GM12801 (cell line): ENCODE data around the gene SEC16A.

Experiments used
- CTCF ChIP-seq: IDR thresholded peaks from one replicate; pipeline ENCODE4 v1.5.1; 2011; ENCODE audit warnings: control low read depth; ENCODE audit not compliant: insufficient read length; ENCODE audit errors: extremely low read depth

The SEC16A gene

GRCh38 chr9:136437430-136437829, 45.4 kb downstream of the SEC16A start:
- no peak for TF ChIP-seq CTCF

GRCh38 chr9:136436055-136436634, 46.7 kb downstream of the SEC16A start:
- TF ChIP-seq CTCF, result no peak

DNA sequence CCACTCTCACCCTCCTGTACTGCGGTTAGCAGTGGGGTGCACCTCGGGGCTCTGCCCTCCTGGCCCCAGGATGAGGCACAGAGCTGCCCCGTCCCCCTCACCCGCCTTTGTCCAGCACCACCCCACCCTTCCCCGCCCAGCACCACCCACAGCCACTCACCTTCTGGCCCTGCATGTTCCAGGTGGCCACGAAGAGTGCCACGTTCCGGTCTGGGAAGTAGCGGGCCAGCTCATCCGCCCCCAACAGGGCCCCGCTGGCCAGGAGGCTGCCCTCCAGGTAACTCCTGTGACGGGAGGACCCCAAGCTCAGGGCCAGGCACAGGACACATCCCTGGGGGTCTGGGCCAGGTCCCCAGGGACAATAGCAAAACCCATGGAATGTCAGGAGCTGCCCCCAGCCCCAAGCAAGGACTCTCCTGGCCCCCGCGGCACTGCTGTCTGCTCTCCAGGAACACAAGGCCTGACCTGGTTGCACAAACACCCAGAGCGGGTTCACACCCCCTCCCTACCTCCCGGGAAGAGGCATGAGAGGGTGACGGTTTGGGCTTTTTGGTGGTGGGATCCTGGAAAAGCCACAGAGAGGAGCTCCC, 48.2 kb downstream of the SEC16A start:
- no peak for TF ChIP-seq CTCF

DNA sequence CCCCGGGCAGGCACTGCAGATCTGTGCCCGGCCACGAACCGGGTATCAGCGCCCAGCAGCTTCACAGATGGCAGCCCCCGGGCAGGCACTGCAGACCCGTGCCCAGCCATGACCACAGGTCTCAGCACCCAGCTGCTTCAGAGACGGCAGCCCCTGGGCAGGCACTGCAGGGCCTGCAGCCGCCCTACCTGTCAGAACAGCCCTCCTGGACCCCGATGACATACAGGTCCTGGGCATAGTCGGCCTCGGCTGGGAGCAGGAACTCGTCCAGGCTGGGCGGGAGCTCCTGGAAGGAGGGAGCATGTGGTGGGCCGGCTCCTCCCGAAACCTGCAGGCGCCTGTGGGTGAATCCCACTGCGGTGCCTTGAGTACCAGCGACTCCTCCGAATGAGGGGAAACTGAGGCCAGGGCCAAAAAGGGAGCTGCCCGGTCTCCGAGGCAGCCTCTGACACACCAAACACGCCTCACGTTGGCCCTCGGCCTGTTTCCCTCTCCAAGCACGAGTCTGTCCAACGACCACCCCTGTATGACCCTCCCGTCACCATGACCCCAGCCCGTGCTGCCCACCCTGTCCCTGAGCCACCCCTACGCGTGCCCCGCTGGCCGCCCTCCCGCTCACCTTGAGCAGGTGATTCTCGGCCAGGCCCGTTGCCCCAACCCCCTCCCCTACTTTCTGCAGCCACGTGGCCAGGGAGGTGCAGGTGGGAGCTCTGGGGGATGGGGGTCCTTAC, 48.8 kb downstream of the SEC16A start:
- no peak for TF ChIP-seq CTCF

DNA sequence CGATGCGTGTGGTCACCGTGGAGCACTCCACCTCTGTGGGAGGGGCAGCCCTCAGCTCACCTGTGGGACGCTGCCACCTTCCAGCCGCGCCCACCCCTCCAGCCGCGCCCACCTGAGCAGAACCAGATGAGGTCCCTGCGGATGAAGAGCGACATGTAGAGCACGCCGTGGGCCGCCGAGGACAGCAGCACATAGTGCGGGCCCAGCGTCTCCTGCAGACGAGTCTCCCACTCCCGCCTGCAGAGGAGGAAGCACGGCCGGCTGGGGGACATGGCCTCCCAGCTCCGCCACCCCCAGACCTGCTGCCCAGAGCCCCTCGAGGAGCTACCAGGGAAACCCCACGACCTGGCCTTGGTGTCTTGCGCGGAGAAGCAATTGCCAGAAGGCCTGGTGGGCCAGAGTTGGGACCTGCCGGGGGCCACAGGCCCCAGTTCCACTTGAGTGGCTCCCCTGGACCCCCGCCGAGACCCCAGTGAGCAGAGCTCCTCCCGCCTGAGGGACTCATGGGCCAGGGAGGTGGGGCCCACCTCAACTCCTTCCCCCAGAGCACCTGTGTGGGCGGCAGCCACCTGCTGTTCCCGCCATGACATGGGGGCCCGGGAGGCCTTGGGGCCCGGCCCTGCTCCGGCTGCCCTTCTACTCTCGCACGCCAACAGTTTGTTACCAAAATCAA, 49.7 kb downstream of the SEC16A start:
- no peak for TF ChIP-seq CTCF

- TF ChIP-seq CTCF, result no peak
Measured at GRCh38 chr9:136432591-136432990, 50.2 kb downstream of the SEC16A start.

DNA sequence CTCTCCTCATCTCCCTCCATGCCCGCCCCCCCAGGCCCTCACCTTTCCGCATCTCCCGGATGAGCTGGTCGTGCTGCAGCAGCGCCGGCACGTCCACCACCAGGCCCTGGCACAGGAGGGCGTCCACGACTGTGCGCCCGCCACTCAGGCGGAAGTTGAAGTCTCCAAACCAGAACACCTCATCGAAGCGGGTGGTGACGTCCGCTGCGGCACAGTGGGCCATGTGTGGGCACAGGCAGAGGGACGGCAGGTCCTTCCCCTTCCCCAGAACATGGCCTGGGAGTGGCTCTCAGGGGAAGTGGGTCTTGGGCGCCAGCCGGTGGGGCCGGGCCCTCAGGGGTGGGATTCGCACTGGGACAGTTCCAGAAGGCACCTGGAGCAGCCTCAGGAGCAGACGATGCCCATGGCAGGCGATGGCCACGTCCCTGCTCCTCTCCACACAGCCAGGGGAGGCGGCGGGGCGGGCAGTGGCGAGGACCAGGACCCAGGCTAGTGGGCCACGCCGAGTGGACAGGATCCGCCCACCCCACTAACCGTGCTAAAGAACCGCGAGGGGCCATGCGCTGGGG, 51.0 kb downstream of the SEC16A start:
- no peak for TF ChIP-seq CTCF
